T-cell (primary cell): ENCODE results near the gene SLC39A10. TPM values are rescaled to one million over a fixed set of nuclear protein-coding genes. Genes with fewer than 3 reads are reported as not detected.
"Not testable (repeated sequence)": the region's sequence is repeated elsewhere in the genome, so short reads cannot be mapped to it uniquely, and the experiment has no call there.

ENCODE experiments used
- ATAC-seq, 4 experiments: fragments of 200-7000 bp in 3 of 4; fragments of 150-1000 bp in 1 of 4; cut with Tn5 transposase; replicated peaks in 1 of 4; 1 replicate in 3 of 4; 2 replicates in 1 of 4; pipeline ENCODE4 v1.10.0; 2021; ENCODE audit warnings: moderate library complexity in 3 of 4, mild to moderate bottlenecking in 2 of 4, moderate number of reproducible peaks in 1 of 4
- CTCF ChIA-PET, 2 donors: fragments of 300-600 bp; sonication (Branson Sonifier 250); formaldehyde crosslinking; loops; one replicate each; lab custom pipeline; 2022; ENCODE audit warnings: antibody characterized with exemption in 2 of 2; lab: Charles Lee
- POLR2A ChIA-PET, 2 donors: fragments of 300-600 bp; sonication (Branson Sonifier 250); formaldehyde crosslinking; loops; one replicate each; lab custom pipeline; 2022; ENCODE audit warnings: antibody characterized with exemption in 2 of 2; lab: Charles Lee
- DNase-seq, 35 experiments: peaks; one replicate each; pipeline versions ENCODE4 v3.0.0 to v3.0.0-alpha.2; 2013 to 2023
- H3K27ac ChIP-seq: one replicate; pipeline ENCODE4 v1.5.1; 2013; ENCODE audit warnings: low read length
- H3K27me3 ChIP-seq, 2 experiments: replicated peaks in 1 of 2; 1 replicate in 1 of 2; 2 replicates in 1 of 2; pipeline versions ENCODE4 v1.6.1 to v1.7.0; 2013; ENCODE audit warnings: low read length in 1 of 2, mixed read lengths in 1 of 2; ENCODE audit not compliant: control insufficient read depth in 2 of 2, insufficient read depth in 2 of 2; ENCODE audit errors: extremely low read depth in 1 of 2
- H3K36me3 ChIP-seq, 2 donors: 1 replicate in 1 of 2; 2 replicates in 1 of 2; pipeline versions ENCODE4 v1.6.1 to v1.7.0; 2013; ENCODE audit warnings: low read length in 1 of 2; ENCODE audit not compliant: control insufficient read depth in 2 of 2, insufficient read depth in 1 of 2; ENCODE audit errors: extremely low read depth in 1 of 2
- H3K4me1 ChIP-seq, 2 experiments: 1 replicate in 1 of 2; 2 replicates in 1 of 2; pipeline versions ENCODE4 v1.6.1 to v1.7.0; 2013; ENCODE audit warnings: low read length in 2 of 2, mixed read lengths in 1 of 2; ENCODE audit not compliant: insufficient read depth in 2 of 2, control insufficient read depth in 1 of 2; ENCODE audit errors: extremely low read depth in 1 of 2
- H3K4me3 ChIP-seq, 2 donors: 1 replicate in 1 of 2; 2 replicates in 1 of 2; pipeline versions ENCODE4 v1.5.1 to v1.7.0; 2013; ENCODE audit warnings: mild to moderate bottlenecking in 2 of 2, low read length in 1 of 2, moderate library complexity in 1 of 2; ENCODE audit not compliant: control insufficient read depth in 1 of 2; ENCODE audit errors: extremely low read depth in 1 of 2
- H3K9me3 ChIP-seq: 2 replicates; pipeline ENCODE4 v1.7.0; 2013
- H3K27ac Mint-ChIP-seq, 2 donors: one replicate each; pipeline ENCODE4 v1.8.0; 2020 to 2021; ENCODE audit warnings: mild to moderate bottlenecking in 2 of 2, mixed read lengths in 2 of 2
- H3K27me3 Mint-ChIP-seq, 2 donors: one replicate each; pipeline ENCODE4 v1.8.0; 2021 to 2022; ENCODE audit warnings: mixed read lengths in 2 of 2
- H3K36me3 Mint-ChIP-seq: one replicate; pipeline ENCODE4 v1.8.0; 2021; ENCODE audit warnings: mixed read lengths
- H3K4me1 Mint-ChIP-seq, 3 donors: one replicate each; pipeline ENCODE4 v1.8.0; 2020 to 2022; ENCODE audit warnings: mixed read lengths in 3 of 3, mild to moderate bottlenecking in 1 of 3
- H3K4me3 Mint-ChIP-seq, 3 donors: one replicate each; pipeline ENCODE4 v1.8.0; 2020 to 2022; ENCODE audit warnings: mild to moderate bottlenecking in 3 of 3, mixed read lengths in 3 of 3, moderate library complexity in 3 of 3
- H3K9me3 Mint-ChIP-seq, 3 donors: one replicate each; pipeline ENCODE4 v1.8.0; 2020 to 2022; ENCODE audit warnings: mixed read lengths in 3 of 3
- WGBS: methylation state at CpG from one replicate; pipeline ENCODE4 v1.1.5; 2013; ENCODE audit warnings: missing lambda C conversion rate; ENCODE audit not compliant: insufficient coverage; 5-methylcytosine and 5-hydroxymethylcytosine counted together
- total RNA-seq, 35 experiments: library from RNA in 6 of 35; stranded (reverse) in 6 of 35; fragments of 120-200 nt in 1 of 35; gene quantifications; one replicate each; pipeline versions ENCODE4 v1.2.1 to v1.2.4 and lab custom pipeline; 2013 to 2026

SLC39A10 gene
- total RNA-seq, 5 donors from 2014 or later (not counting 1 experiment from before 2014, with no cell fraction given), result 49.8 to 81.7 (median 79.5) TPM

GRCh38 chr2:195642027-195642678 lies 14.9 kb upstream of the SLC39A10 start:
- H3K4me3 Mint-ChIP-seq, result no peak overlapping the region

GRCh38 chr2:195642679-195643068 lies 14.4 kb upstream of the SLC39A10 start:
- no peaks in the 10 kb centered on the region for H3K36me3 ChIP-seq
- ChIA-PET POLR2A (interaction anchor here in 1 of 2 donors (0.6 kb wide), 1 partner anchor 731 kb away, joined by 3 read pairs; no protein-coding TSS in a partner anchor), CTCF (no interaction called here)
- H3K4me3 ChIP-seq, result no peak overlapping the region
- H3K27me3 Mint-ChIP-seq, result no peaks in the 10 kb centered on the region
- H3K27me3 ChIP-seq, result no peaks in the 10 kb centered on the region
- H3K9me3 Mint-ChIP-seq, result peaks cover 0 to 5% (median 0%) of the 10 kb centered on the region in 3 donors
- no peaks in the 10 kb centered on the region for H3K9me3 ChIP-seq
- no peak overlapping the region for H3K4me3 Mint-ChIP-seq
- no peak overlapping the region for H3K27ac ChIP-seq
- no CpG with 5 or more reads among the region's 1 CpG for WGBS
- DNase-seq (no peak), ATAC-seq (no peak)
- H3K4me1 Mint-ChIP-seq, result peaks cover 5 to 13% (median 10%) of the 10 kb centered on the region in 3 donors
- no peaks in the 10 kb centered on the region for H3K4me1 ChIP-seq
- H3K36me3 Mint-ChIP-seq, result peaks cover 2% of the 10 kb centered on the region
- no peak overlapping the region for H3K27ac Mint-ChIP-seq

More at GRCh38 chr2:195642027-195642678, 14.9 kb upstream of the SLC39A10 start:
- no peak overlapping the region for H3K27ac ChIP-seq
- H3K36me3 Mint-ChIP-seq, result peaks cover 4% of the 10 kb centered on the region
- H3K27me3 ChIP-seq, result no peaks in the 10 kb centered on the region
- H3K36me3 ChIP-seq, result no peaks in the 10 kb centered on the region
- H3K4me1 Mint-ChIP-seq, result peaks cover 5 to 13% (median 10%) of the 10 kb centered on the region in 3 donors
- no peaks in the 10 kb centered on the region for H3K4me1 ChIP-seq
- peaks cover 0 to 2% (median 0%) of the 10 kb centered on the region in 3 donors for H3K9me3 Mint-ChIP-seq
- POLR2A ChIA-PET, result interaction anchor here in 1 of 2 donors (0.6 kb wide), 1 partner anchor 731 kb away, joined by 3 read pairs; no protein-coding TSS in a partner anchor
- DNase-seq (no peak), ATAC-seq (no peak)
- H3K27me3 Mint-ChIP-seq, result no peaks in the 10 kb centered on the region
- H3K9me3 ChIP-seq, result no peaks in the 10 kb centered on the region
- WGBS, result 86% methylated on average over 3 of the region's 5 CpGs
- no peak overlapping the region for H3K27ac Mint-ChIP-seq
- CTCF ChIA-PET, result no interaction called here
- H3K4me3 ChIP-seq, result no peak overlapping the region

GRCh38 chr2:195644708-195645107 lies 12.3 kb upstream of the SLC39A10 start:
- H3K27me3 Mint-ChIP-seq, DNase-seq, H3K4me3 ChIP-seq, H3K9me3 ChIP-seq, H3K4me1 ChIP-seq, ATAC-seq, H3K36me3 Mint-ChIP-seq, H3K27ac ChIP-seq, H3K36me3 ChIP-seq, H3K27me3 ChIP-seq, H3K27ac Mint-ChIP-seq, H3K9me3 Mint-ChIP-seq, H3K4me3 Mint-ChIP-seq: not testable (repeated sequence)
- WGBS, result 71% methylated on average over 1 of the region's 9 CpGs
- CTCF ChIA-PET, result interaction anchor here (0.7 kb wide), 2 partner anchors 42 to 76 kb away, joined by 3 read pairs; no protein-coding TSS in a partner anchor
- POLR2A ChIA-PET, result interaction anchor here in 1 of 2 donors (0.6 kb wide), 2 partner anchors 36 to 64 kb away, joined by 3 read pairs; no protein-coding TSS in a partner anchor
- peaks cover 17 to 26% (median 23%) of the 10 kb centered on the region in 3 donors for H3K4me1 Mint-ChIP-seq

- no peaks in the 10 kb centered on the region for H3K27me3 ChIP-seq
- CTCF ChIA-PET, result interaction anchor here in 1 of 2 donors (1.2 kb wide), 1 partner anchor 15 kb away, joined by 7 read pairs; no protein-coding TSS in a partner anchor
- H3K36me3 ChIP-seq, result no peaks in the 10 kb centered on the region
- no peak overlapping the region for H3K27ac ChIP-seq
- DNase-seq, result no peak
- Mint-ChIP-seq H3K27me3 (no peaks in the 10 kb centered on the region), H3K4me1 (peaks cover 23 to 33% (median 28%) of the 10 kb centered on the region in 3 donors), H3K9me3 (peaks cover 0 to 5% (median 0%) of the 10 kb centered on the region in 3 donors), H3K36me3 (no peaks in the 10 kb centered on the region), H3K27ac (no peak overlapping the region), H3K4me3 (no peak overlapping the region)
- no peak overlapping the region for H3K4me3 ChIP-seq
- POLR2A ChIA-PET, result no interaction called here
- H3K9me3 ChIP-seq, result no peaks in the 10 kb centered on the region
- no CpG with 5 or more reads among the region's 2 CpGs for WGBS
- H3K4me1 ChIP-seq, result peaks cover 3 to 9% of the 10 kb centered on the region in 2 experiments
- ATAC-seq, result no peak
Measured at GRCh38 chr2:195645413-195645812, 11.6 kb upstream of the SLC39A10 start.

- H3K27me3 ChIP-seq, result no peaks in the 10 kb centered on the region
- DNase-seq, result no peak
- no peak overlapping the region for H3K4me3 Mint-ChIP-seq
- no peak for ATAC-seq
- H3K36me3 ChIP-seq, result no peaks in the 10 kb centered on the region
- no peaks in the 10 kb centered on the region for H3K9me3 ChIP-seq
- H3K4me1 ChIP-seq, result peaks cover 3 to 9% of the 10 kb centered on the region in 2 experiments
- WGBS, result 92% methylated on average over 6 of the region's 9 CpGs
- no peak overlapping the region for H3K27ac Mint-ChIP-seq
- no peaks in the 10 kb centered on the region for H3K27me3 Mint-ChIP-seq
- no peak overlapping the region for H3K27ac ChIP-seq
- ChIA-PET CTCF (interaction anchor here in 1 of 2 donors (1.2 kb wide), 2 partner anchors 10 to 14 kb away, joined by 3 to 7 read pairs; partner anchors contain the start of gene SLC39A10), POLR2A (no interaction called here)
- peaks cover 0 to 5% (median 0%) of the 10 kb centered on the region in 3 donors for H3K9me3 Mint-ChIP-seq
- peaks cover 23 to 33% (median 31%) of the 10 kb centered on the region in 3 donors for H3K4me1 Mint-ChIP-seq
- H3K36me3 Mint-ChIP-seq, result no peaks in the 10 kb centered on the region
- no peak overlapping the region for H3K4me3 ChIP-seq
Measured at GRCh38 chr2:195646424-195646823, 10.6 kb upstream of the SLC39A10 start.

- Mint-ChIP-seq H3K27me3 (no peaks in the 10 kb centered on the region), H3K36me3 (no peaks in the 10 kb centered on the region), H3K4me1 (peaks cover 23 to 33% (median 31%) of the 10 kb centered on the region in 3 donors), H3K27ac (no peak overlapping the region), H3K4me3 (no peak overlapping the region), H3K9me3 (peaks cover 0 to 5% (median 0%) of the 10 kb centered on the region in 3 donors)
- no peak for DNase-seq
- H3K9me3 ChIP-seq, result no peaks in the 10 kb centered on the region
- no peak overlapping the region for H3K27ac ChIP-seq
- H3K36me3 ChIP-seq, result no peaks in the 10 kb centered on the region
- H3K4me3 ChIP-seq, result no peak overlapping the region
- H3K4me1 ChIP-seq, result peaks cover 3 to 9% of the 10 kb centered on the region in 2 experiments
- ChIA-PET POLR2A (no interaction called here), CTCF (no interaction called here)
- no peaks in the 10 kb centered on the region for H3K27me3 ChIP-seq
- no peak for ATAC-seq
- 100% methylated on average over 2 of the region's 3 CpGs for WGBS
Measured at GRCh38 chr2:195647302-195647701, 9.7 kb upstream of the SLC39A10 start.
